Stimulated activated CD8-positive, alpha-beta memory T cell treated with anti-CD3 and anti-CD28 coated beads, Interleukin-15, amount 100 ng/mL, for 4 hours (primary cell): Measurements from ENCODE around the gene MFAP4.

Source experiments
- DNase-seq, 2 donors: peaks; one replicate each; pipeline ENCODE4 v3.0.0-alpha.2; 2020; ENCODE audit warnings: low read depth in 2 of 2

Gene MFAP4

GRCh38 chr17:19385521-19385983, 1.4 kb downstream of the MFAP4 start:
- no peak for DNase-seq

GRCh38 chr17:19384723-19385391, 2.1 kb downstream of the MFAP4 start:
- no peak for DNase-seq

GRCh38 chr17:19383681-19384470, 3.1 kb downstream of the MFAP4 start:
- no peak for DNase-seq

GRCh38 chr17:19382531-19383444, 4.2 kb downstream of the MFAP4 start:
- DNase-seq: no peak

GRCh38 chr17:19381741-19382444, 5.1 kb downstream of the MFAP4 start:
- no peak for DNase-seq

- no peak for DNase-seq
Measured at GRCh38 chr17:19381361-19381740, 5.6 kb downstream of the MFAP4 start.

- no peak for DNase-seq
Measured at GRCh38 chr17:19380481-19381301, 6.3 kb downstream of the MFAP4 start.

- no peak for DNase-seq
Measured at GRCh38 chr17:19379361-19380065, 7.5 kb downstream of the MFAP4 start.

GRCh38 chr17:19378416-19379360, 8.3 kb downstream of the MFAP4 start, which contains the start of gene MAPK7:
Gene MAPK7, plus strand, starts transcription at chr17:19378498. Its CDS starts 403 bp downstream, at chr17:19378901.
- no peak for DNase-seq

- peak; percentile 84 to 89 for DNase-seq
Measured at GRCh38 chr17:19377602-19378415, 9.2 kb downstream of the MFAP4 start.

GRCh38 chr17:19376811-19377210, 10.2 kb downstream of the MFAP4 start:
- DNase-seq: no peak

GRCh38 chr17:19375732-19376131, 11.3 kb downstream of the MFAP4 start:
- DNase-seq: no peak

- DNase-seq: no peak
Measured at GRCh38 chr17:19374136-19374535, 12.9 kb downstream of the MFAP4 start.

- DNase-seq: no peak
Measured at GRCh38 chr17:19372866-19373504, 14.0 kb downstream of the MFAP4 start.

- no peak for DNase-seq
Measured at GRCh38 chr17:19372439-19372838, 14.6 kb downstream of the MFAP4 start.

GRCh38 chr17:19372011-19372370, 15.0 kb downstream of the MFAP4 start:
- no peak for DNase-seq

- DNase-seq: no peak
Measured at GRCh38 chr17:19371259-19372010, 15.6 kb downstream of the MFAP4 start.
